Peyer's patch (tissue), 4 donors: ENCODE results near the gene TIAM1. TPM values are rescaled to one million over a fixed set of nuclear protein-coding genes. Genes with fewer than 3 reads are reported as not detected.

Experiments
- DNase-seq, 3 donors: peaks; one replicate each; pipeline ENCODE4 v3.0.0-alpha.2; 2017 to 2019
- H3K27ac ChIP-seq, 4 donors: fragments of 200-600 bp; sonication (generic); one replicate each; pipeline ENCODE4 v1.5.1; 2016 to 2019
- H3K27me3 ChIP-seq, 2 donors: fragments of 200-600 bp; sonication (generic); one replicate each; pipeline ENCODE4 v1.5.1; 2019
- H3K36me3 ChIP-seq, 3 donors: fragments of 200-600 bp; sonication (generic); one replicate each; pipeline ENCODE4 v1.5.1; 2016 to 2019
- H3K4me1 ChIP-seq, 4 donors: fragments of 200-600 bp; sonication (generic); one replicate each; pipeline ENCODE4 v1.5.1; 2016 to 2019
- H3K4me3 ChIP-seq, 4 donors: fragments of 200-600 bp; sonication (generic); 1 replicate in 3 of 4; 2 replicates in 1 of 4; pipeline ENCODE4 v1.5.1; 2016 to 2019; ENCODE audit warnings: mild to moderate bottlenecking in 1 of 4
- H3K9me3 ChIP-seq, 4 donors: fragments of 200-600 bp; sonication (generic); one replicate each; pipeline ENCODE4 v1.5.1; 2016 to 2019; ENCODE audit warnings: mild to moderate bottlenecking in 1 of 4
- CTCF ChIP-seq, 6 experiments: fragments of 450-650 bp in 4 of 6; fragments of 200-600 bp in 2 of 6; sonication (generic) in 1 of 6; IDR thresholded peaks; one replicate each; pipeline ENCODE4 v1.5.1; 2017 to 2019; ENCODE audit warnings: antibody characterized with exemption in 6 of 6, mild to moderate bottlenecking in 3 of 6, moderate library complexity in 1 of 6
- POLR2A ChIP-seq, 2 donors: fragments of 450-650 bp; IDR thresholded peaks; one replicate each; pipeline ENCODE4 v1.5.1; 2017; ENCODE audit warnings: antibody characterized with exemption in 2 of 2, mild to moderate bottlenecking in 2 of 2, moderate library complexity in 2 of 2
- total RNA-seq, 4 donors: library from RNA; depleted of rRNA; stranded (reverse); fragments of >200 nt; gene quantifications; one replicate each; pipeline ENCODE4 v1.1.0, GENCODE V29; 2016

Gene TIAM1
- total RNA-seq, 4 donors from 2014 or later = 1.4 to 13.2 (median 2.9) TPM

GRCh38 chr21:31364253-31364945 is 20.3 kb upstream of the TIAM1 start:
- Histone ChIP-seq H3K4me1 (no peaks in the 10 kb centered on the region), H3K27ac (no peak overlapping the region), H3K36me3 (no peaks in the 10 kb centered on the region), H3K4me3 (no peak overlapping the region), H3K27me3 (no peaks in the 10 kb centered on the region), H3K9me3 (no peaks in the 10 kb centered on the region)
- TF ChIP-seq POLR2A (IDR thresholded peaks at IDR 0.05) = no peak
- TF ChIP-seq CTCF (IDR thresholded peaks at IDR 0.05) = no peak
- DNase-seq = no peak

- Histone ChIP-seq H3K4me1 (no peaks in the 10 kb centered on the region), H3K36me3 (no peaks in the 10 kb centered on the region), H3K27ac (no peak overlapping the region), H3K9me3 (no peaks in the 10 kb centered on the region), H3K27me3 (no peaks in the 10 kb centered on the region), H3K4me3 (no peak overlapping the region)
- DNase-seq = no peak
- TF ChIP-seq POLR2A (IDR thresholded peaks at IDR 0.05) (no peak), CTCF (IDR thresholded peaks at IDR 0.05) (no peak)
Measured at GRCh38 chr21:31363720-31364119, 19.7 kb upstream of the TIAM1 start.

- H3K4me1 ChIP-seq = no peaks in the 10 kb centered on the region
- no peaks in the 10 kb centered on the region for H3K9me3 ChIP-seq
- H3K36me3 ChIP-seq = no peaks in the 10 kb centered on the region
- TF ChIP-seq POLR2A (IDR thresholded peaks at IDR 0.05) (no peak), CTCF (IDR thresholded peaks at IDR 0.05) (no peak)
- no peaks in the 10 kb centered on the region for H3K27me3 ChIP-seq
- H3K27ac ChIP-seq = no peak overlapping the region
- DNase-seq = no peak
- no peak overlapping the region for H3K4me3 ChIP-seq
Measured at GRCh38 chr21:31360717-31361116, 16.7 kb upstream of the TIAM1 start.

- Histone ChIP-seq H3K27me3 (no peaks in the 10 kb centered on the region), H3K27ac (no peak overlapping the region), H3K4me1 (no peaks in the 10 kb centered on the region), H3K36me3 (no peaks in the 10 kb centered on the region), H3K4me3 (no peak overlapping the region), H3K9me3 (no peaks in the 10 kb centered on the region)
- TF ChIP-seq CTCF (IDR thresholded peaks at IDR 0.05) (no peak), POLR2A (IDR thresholded peaks at IDR 0.05) (no peak)
- no peak for DNase-seq
Measured at GRCh38 chr21:31358158-31358557, 14.1 kb upstream of the TIAM1 start.

GRCh38 chr21:31356440-31356839 is 12.4 kb upstream of the TIAM1 start:
- TF ChIP-seq POLR2A (IDR thresholded peaks at IDR 0.05) (no peak), CTCF (IDR thresholded peaks at IDR 0.05) (no peak)
- no peaks in the 10 kb centered on the region for H3K27me3 ChIP-seq
- no peak for DNase-seq
- H3K4me1 ChIP-seq = no peaks in the 10 kb centered on the region
- no peak overlapping the region for H3K27ac ChIP-seq
- H3K36me3 ChIP-seq = no peaks in the 10 kb centered on the region
- no peak overlapping the region for H3K4me3 ChIP-seq
- H3K9me3 ChIP-seq = no peaks in the 10 kb centered on the region
